ENCODE results near the gene RNASE4.
"Not testable (repeated sequence)": the region's sequence is repeated elsewhere in the genome, so short reads cannot be mapped to it uniquely, and the experiment has no call there.

Gene RNASE4

GRCh38 chr14:20683891-20684661 is at the start of gene RNASE4:
Gene RNASE4 (plus strand): TSS chr14:20684560. CDS start chr14:20699372, 14,812 bp downstream.
- in situ Hi-C loops (cut with MboI; ENCODE audit: low sequenced_read_pairs): no loop called here

- in situ Hi-C loops (cut with MboI; ENCODE audit: low sequenced_read_pairs): no loop called here
These were observed 42.8 kb upstream of the RNASE4 start, which contains the start of gene OR6S1 for GRCh38 chr14:20641591-20641990. Gene OR6S1 (minus strand): TSS chr14:20641691. CDS start chr14:20641691, 0 bp downstream.

- in situ Hi-C loops (cut with MboI; ENCODE audit: low sequenced_read_pairs): no loop called here
These were observed 42.2 kb upstream of the RNASE4 start for GRCh38 chr14:20642182-20642581.

GRCh38 chr14:20642755-20643154 is 41.6 kb upstream of the RNASE4 start:
- in situ Hi-C loops (cut with MboI; ENCODE audit: low sequenced_read_pairs): not testable (repeated sequence)

- in situ Hi-C loops (cut with MboI; ENCODE audit: low sequenced_read_pairs): no loop called here
These were observed 39.8 kb upstream of the RNASE4 start for GRCh38 chr14:20644520-20644919.

GRCh38 chr14:20645481-20645880 is 38.9 kb upstream of the RNASE4 start:
- in situ Hi-C loops (cut with MboI; ENCODE audit: low sequenced_read_pairs): no loop called here

GRCh38 chr14:20652996-20653975 is 31.1 kb upstream of the RNASE4 start:
- in situ Hi-C loops (cut with MboI; ENCODE audit: low sequenced_read_pairs): no loop called here

- in situ Hi-C loops (cut with MboI; ENCODE audit: low sequenced_read_pairs): no loop called here
These were observed 28.5 kb upstream of the RNASE4 start for GRCh38 chr14:20655851-20656250.

GRCh38 chr14:20656274-20656673 is 28.1 kb upstream of the RNASE4 start:
- in situ Hi-C loops (cut with MboI; ENCODE audit: low sequenced_read_pairs): no loop called here

GRCh38 chr14:20657216-20658211 is 26.8 kb upstream of the RNASE4 start:
- in situ Hi-C loops (cut with MboI; ENCODE audit: low sequenced_read_pairs): no loop called here

- in situ Hi-C loops (cut with MboI; ENCODE audit: low sequenced_read_pairs): no loop called here
These were observed 26.1 kb upstream of the RNASE4 start for GRCh38 chr14:20658246-20658645.

GRCh38 chr14:20659336-20659735 is 25.0 kb upstream of the RNASE4 start:
- in situ Hi-C loops (cut with MboI; ENCODE audit: low sequenced_read_pairs): no loop called here

GRCh38 chr14:20659813-20660395 is 24.5 kb upstream of the RNASE4 start:
- in situ Hi-C loops (cut with MboI; ENCODE audit: low sequenced_read_pairs): loop anchor here (5.0 kb wide), 1 partner anchor 33 kb away; no protein-coding TSS in a partner anchor

GRCh38 chr14:20661197-20661596 is 23.2 kb upstream of the RNASE4 start:
- in situ Hi-C loops (cut with MboI; ENCODE audit: low sequenced_read_pairs): loop anchor here (5.0 kb wide), 1 partner anchor 34 kb away; no protein-coding TSS in a partner anchor

- in situ Hi-C loops (cut with MboI; ENCODE audit: low sequenced_read_pairs): loop anchor here (5.0 kb wide), 1 partner anchor 36 kb away; no protein-coding TSS in a partner anchor
These were observed 21.2 kb upstream of the RNASE4 start for GRCh38 chr14:20662968-20663732.

GRCh38 chr14:20666400-20666961 is 17.9 kb upstream of the RNASE4 start:
- in situ Hi-C loops (cut with MboI; ENCODE audit: low sequenced_read_pairs): not testable (repeated sequence)

- in situ Hi-C loops (cut with MboI; ENCODE audit: low sequenced_read_pairs): no loop called here
These were observed 16.4 kb upstream of the RNASE4 start for GRCh38 chr14:20667957-20668356.

- in situ Hi-C loops (cut with MboI; ENCODE audit: low sequenced_read_pairs): no loop called here
These were observed 15.4 kb upstream of the RNASE4 start for GRCh38 chr14:20668969-20669368.
